Thoracic aorta (tissue), 2 donors: ENCODE measurements around the gene RCAN2. TPM values are rescaled to one million over a fixed set of nuclear protein-coding genes. Genes with fewer than 3 reads are reported as not detected.
A peak's percentile ranks its signal among the peaks of the same experiment; 100 is the strongest.

Experiments used
- ATAC-seq: fragments of 150-250 bp; one replicate; pipeline ENCODE4 v1.8.0; 2017; ENCODE audit warnings: low read depth; ENCODE audit not compliant: insufficient number of reproducible peaks, low FRiP score
- DNase-seq: peaks from one replicate; pipeline ENCODE4 v3.0.0-alpha.2; 2020; ENCODE audit warnings: low spot score
- H3K27ac ChIP-seq, 2 donors: fragments of 200-600 bp; sonication (generic); 1 replicate in 1 of 2; 2 replicates in 1 of 2; pipeline ENCODE4 v1.5.1; 2016; ENCODE audit warnings: mild to moderate bottlenecking in 2 of 2, moderate library complexity in 2 of 2
- H3K27me3 ChIP-seq: fragments of 200-600 bp; sonication (generic); replicated peaks from 2 replicates; pipeline ENCODE4 v1.6.0; 2016; ENCODE audit warnings: mild to moderate bottlenecking; ENCODE audit not compliant: insufficient read depth
- H3K36me3 ChIP-seq: fragments of 200-600 bp; sonication (generic); one replicate; pipeline ENCODE4 v1.5.1; 2016
- H3K4me1 ChIP-seq, 2 donors: fragments of 200-600 bp; sonication (generic); 1 replicate in 1 of 2; 2 replicates in 1 of 2; pipeline versions ENCODE4 v1.5.1 to v1.6.0; 2016; ENCODE audit warnings: low read depth in 2 of 2, mild to moderate bottlenecking in 1 of 2; ENCODE audit not compliant: control insufficient read depth in 1 of 2
- H3K4me3 ChIP-seq: fragments of 200-600 bp; sonication (generic); 2 replicates; pipeline ENCODE4 v1.5.1; 2016; ENCODE audit warnings: mild to moderate bottlenecking
- H3K9me3 ChIP-seq: fragments of 200-600 bp; sonication (generic); 2 replicates; pipeline ENCODE4 v1.5.1; 2016
- total RNA-seq, 2 donors: library from RNA; depleted of rRNA; stranded (reverse); fragments of >200 nt; gene quantifications; one replicate each; pipeline versions ENCODE4 v1.1.0 to v1.2.3, GENCODE V29; 2016
- TF ChIP-seq, protein P1 (sequence below): fragments of 200-600 bp; sonication (generic); IDR thresholded peaks from one replicate; pipeline ENCODE4 v1.5.1; 2019; ENCODE audit warnings: antibody characterized with exemption

The RCAN2 gene
- total RNA-seq, 2 donors from 2014 or later = 126 to 289 TPM

DNA sequence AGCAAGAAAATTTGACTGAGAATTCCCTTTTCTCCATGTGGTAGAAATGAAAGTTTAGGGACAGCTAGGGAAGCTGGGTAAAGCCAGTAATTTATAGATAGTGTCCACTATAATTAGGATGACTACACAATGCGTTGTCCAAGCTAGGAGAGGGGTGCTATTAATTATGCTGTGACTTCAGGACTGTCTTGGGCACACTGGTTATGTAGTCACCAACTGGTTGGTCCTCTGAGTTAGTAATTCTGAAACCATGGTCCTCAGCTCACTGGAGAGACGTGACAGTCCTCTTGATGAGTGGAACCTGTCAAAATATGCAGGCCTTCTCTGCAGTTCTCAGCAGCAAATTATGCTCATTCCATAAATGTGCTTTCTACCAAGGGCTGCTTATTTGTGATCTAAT is 225.9 kb downstream of the RCAN2 start:
- Histone ChIP-seq H3K4me3 (no peak overlapping the region), H3K27ac (no peak overlapping the region), H3K9me3 (no peaks in the 10 kb centered on the region), H3K4me1 (peaks cover 3 to 10% of the 10 kb centered on the region in 2 donors), H3K27me3 (no peaks in the 10 kb centered on the region), H3K36me3 (no peaks in the 10 kb centered on the region)
- TF ChIP-seq, protein P1, sequence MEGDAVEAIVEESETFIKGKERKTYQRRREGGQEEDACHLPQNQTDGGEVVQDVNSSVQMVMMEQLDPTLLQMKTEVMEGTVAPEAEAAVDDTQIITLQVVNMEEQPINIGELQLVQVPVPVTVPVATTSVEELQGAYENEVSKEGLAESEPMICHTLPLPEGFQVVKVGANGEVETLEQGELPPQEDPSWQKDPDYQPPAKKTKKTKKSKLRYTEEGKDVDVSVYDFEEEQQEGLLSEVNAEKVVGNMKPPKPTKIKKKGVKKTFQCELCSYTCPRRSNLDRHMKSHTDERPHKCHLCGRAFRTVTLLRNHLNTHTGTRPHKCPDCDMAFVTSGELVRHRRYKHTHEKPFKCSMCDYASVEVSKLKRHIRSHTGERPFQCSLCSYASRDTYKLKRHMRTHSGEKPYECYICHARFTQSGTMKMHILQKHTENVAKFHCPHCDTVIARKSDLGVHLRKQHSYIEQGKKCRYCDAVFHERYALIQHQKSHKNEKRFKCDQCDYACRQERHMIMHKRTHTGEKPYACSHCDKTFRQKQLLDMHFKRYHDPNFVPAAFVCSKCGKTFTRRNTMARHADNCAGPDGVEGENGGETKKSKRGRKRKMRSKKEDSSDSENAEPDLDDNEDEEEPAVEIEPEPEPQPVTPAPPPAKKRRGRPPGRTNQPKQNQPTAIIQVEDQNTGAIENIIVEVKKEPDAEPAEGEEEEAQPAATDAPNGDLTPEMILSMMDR = no peak
- DNase-seq (no peak), ATAC-seq (no peak)

DNA sequence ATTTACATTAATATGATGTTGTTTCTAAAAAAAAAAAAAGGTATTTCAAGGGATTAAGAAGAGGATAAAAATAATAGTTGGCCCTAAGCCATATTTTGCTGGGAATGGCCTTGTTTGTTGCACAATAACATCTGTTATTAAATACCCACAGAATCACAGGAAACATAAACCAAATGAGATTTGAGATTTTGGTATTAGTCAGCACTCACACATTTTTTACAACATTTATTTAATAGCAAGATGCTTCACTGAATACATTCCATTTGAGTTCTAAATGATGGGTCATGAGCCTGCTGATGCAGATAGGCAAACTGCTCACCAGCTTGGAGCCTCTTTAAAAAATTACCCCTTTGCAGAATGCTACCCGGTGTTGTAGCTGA is 227.6 kb downstream of the RCAN2 start:
- H3K9me3 ChIP-seq = no peaks in the 10 kb centered on the region
- peak; percentile 39 for ATAC-seq
- no peak overlapping the region for H3K27ac ChIP-seq
- DNase-seq = no peak
- H3K4me3 ChIP-seq = no peak overlapping the region
- TF ChIP-seq, protein P1 = no peak
- no peaks in the 10 kb centered on the region for H3K36me3 ChIP-seq
- peaks cover 5 to 18% of the 10 kb centered on the region in 2 donors for H3K4me1 ChIP-seq
- no peaks in the 10 kb centered on the region for H3K27me3 ChIP-seq

DNA sequence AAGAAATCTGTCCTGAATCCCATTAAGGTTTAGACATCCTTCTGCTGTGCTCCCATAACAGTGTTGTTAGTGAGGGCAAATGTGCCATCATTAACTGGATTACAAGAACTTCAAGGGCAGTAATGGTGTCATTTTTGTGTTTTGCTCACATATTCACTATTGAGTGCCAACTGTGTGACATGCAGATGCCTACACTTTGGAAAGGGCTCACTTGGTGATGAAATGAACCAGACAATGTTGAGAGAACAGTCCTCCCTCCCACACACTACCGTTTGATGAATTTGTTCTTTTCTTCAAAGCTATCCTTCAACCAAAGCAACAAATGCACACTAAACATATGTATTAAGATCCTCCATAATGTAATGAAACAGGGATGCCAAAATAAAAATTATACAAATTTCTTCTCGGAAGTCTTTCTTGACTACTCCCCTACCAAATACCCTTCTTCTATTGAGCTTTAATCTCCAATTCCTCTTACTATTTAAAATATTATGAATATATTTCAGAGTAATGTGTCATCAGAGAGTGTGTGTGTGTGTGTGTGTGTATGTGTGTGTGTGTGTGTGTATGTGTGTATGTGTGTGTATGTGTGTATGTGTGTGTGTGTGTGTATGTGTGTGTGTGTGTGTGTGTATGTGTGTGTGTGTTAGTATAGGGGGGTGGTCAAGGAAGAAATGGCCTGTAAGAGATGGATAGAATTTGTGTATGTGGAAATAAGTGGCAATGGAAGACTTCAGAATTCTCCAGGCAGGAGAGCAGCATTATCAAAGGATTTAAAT is 228.1 kb downstream of the RCAN2 start:
- ATAC-seq (no peak), DNase-seq (no peak)
- Histone ChIP-seq H3K27me3 (no peaks in the 10 kb centered on the region), H3K27ac (no peak overlapping the region), H3K36me3 (no peaks in the 10 kb centered on the region), H3K4me3 (no peak overlapping the region), H3K4me1 (peaks cover 6 to 24% of the 10 kb centered on the region in 2 donors), H3K9me3 (no peaks in the 10 kb centered on the region)
- TF ChIP-seq, protein P1 = no peak

DNA sequence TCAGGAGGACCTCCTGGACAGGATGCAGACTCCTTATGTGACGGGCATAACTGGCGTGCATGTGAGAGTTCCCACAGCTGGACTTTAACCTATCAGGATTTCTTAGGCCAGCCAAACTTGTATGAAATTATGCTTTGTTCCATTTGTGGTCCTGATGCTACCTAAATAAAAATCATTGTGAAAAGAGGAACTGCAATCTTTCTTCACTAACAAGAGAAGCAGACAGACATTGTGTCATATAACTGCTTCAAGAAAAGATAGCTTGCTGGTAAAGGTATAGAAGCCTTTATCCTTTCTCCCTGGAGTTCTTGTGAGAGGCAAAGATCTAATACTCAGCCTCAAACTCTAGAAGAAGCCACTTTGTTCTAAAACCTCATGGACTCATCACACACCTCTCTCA is 233.0 kb downstream of the RCAN2 start:
- TF ChIP-seq, protein P1 = no peak
- H3K4me3 ChIP-seq = no peak overlapping the region
- H3K27me3 ChIP-seq = no peaks in the 10 kb centered on the region
- ATAC-seq (no peak), DNase-seq (no peak)
- no peaks in the 10 kb centered on the region for H3K36me3 ChIP-seq
- H3K27ac ChIP-seq = peak overlapping the region in 1 of 2 donors; percentile 8
- no peaks in the 10 kb centered on the region for H3K9me3 ChIP-seq
- peaks cover 3 to 41% of the 10 kb centered on the region in 2 donors for H3K4me1 ChIP-seq

DNA sequence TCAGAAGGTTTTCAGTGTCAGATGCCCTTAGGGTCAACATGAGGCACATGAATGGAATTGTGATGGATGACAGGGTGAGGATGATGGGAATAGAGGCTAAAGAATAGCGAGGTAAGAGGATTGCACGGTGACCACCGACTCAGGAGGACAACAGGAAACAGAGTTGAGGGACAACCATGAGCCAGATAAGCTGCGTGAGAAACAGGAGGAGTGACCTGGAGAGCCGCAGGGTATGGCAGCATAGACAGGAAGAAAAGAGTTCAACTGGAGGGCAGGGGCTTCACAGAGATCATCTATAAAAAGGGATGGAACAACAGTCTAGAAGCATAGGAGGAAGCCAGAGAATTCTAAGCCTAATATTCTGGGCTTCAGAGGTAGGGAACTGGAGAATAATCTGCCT is 235.7 kb downstream of the RCAN2 start:
- Histone ChIP-seq H3K27ac (no peak overlapping the region), H3K4me3 (no peak overlapping the region), H3K4me1 (peaks cover 3 to 53% of the 10 kb centered on the region in 2 donors), H3K36me3 (no peaks in the 10 kb centered on the region), H3K9me3 (no peaks in the 10 kb centered on the region), H3K27me3 (no peaks in the 10 kb centered on the region)
- TF ChIP-seq, protein P1 = no peak
- no peak for ATAC-seq
- no peak for DNase-seq
